SK-N-SH (cell line): ENCODE measurements around the gene OR2S2.

Experiments used
- CTCF ChIP-seq: fragments of 200-600 bp; sonication (generic); IDR thresholded peaks from 2 replicates; pipeline ENCODE4 v1.6.1; 2017; ENCODE audit warnings: antibody characterized with exemption, mild to moderate bottlenecking, moderate library complexity
- IRF3 ChIP-seq: fragments of 150-350 bp; IDR thresholded peaks from 2 replicates; pipeline ENCODE4 v1.6.1; 2016; ENCODE audit warnings: mild to moderate bottlenecking, low read depth, low read length
- TAF1 ChIP-seq: IDR thresholded peaks from 2 replicates; pipeline ENCODE4 v1.6.1; 2012; ENCODE audit warnings: low read depth, mild to moderate bottlenecking, low read length, moderate library complexity, borderline replicate concordance

GRCh38 chr9:35965011-35965410 lies 7.1 kb upstream of the OR2S2 start:
- TF ChIP-seq TAF1 (no peak), CTCF (no peak), IRF3 (no peak)
